Esophagus mucosa (tissue), 1 donor: ENCODE results near the gene EIF3C. TPM values are rescaled to one million over a fixed set of nuclear protein-coding genes. Genes with fewer than 3 reads are reported as not detected.
"Not testable (repeated sequence)": the region's sequence is repeated elsewhere in the genome, so short reads cannot be mapped to it uniquely, and the experiment has no call there.

ENCODE experiments used
- ATAC-seq: fragments of 200-7000 bp; cut with Tn5 transposase; one replicate; pipeline ENCODE4 v1.9.1; 2020
- total RNA-seq: library from RNA; stranded (reverse); gene quantifications from one replicate; pipeline ENCODE4 v1.2.4, GENCODE V29; 2023
- donor health status: DM: yes; HTN: yes; CAD: no.

EIF3C gene
- total RNA-seq, 1 donor from 2014 or later: 318 TPM

DNA sequence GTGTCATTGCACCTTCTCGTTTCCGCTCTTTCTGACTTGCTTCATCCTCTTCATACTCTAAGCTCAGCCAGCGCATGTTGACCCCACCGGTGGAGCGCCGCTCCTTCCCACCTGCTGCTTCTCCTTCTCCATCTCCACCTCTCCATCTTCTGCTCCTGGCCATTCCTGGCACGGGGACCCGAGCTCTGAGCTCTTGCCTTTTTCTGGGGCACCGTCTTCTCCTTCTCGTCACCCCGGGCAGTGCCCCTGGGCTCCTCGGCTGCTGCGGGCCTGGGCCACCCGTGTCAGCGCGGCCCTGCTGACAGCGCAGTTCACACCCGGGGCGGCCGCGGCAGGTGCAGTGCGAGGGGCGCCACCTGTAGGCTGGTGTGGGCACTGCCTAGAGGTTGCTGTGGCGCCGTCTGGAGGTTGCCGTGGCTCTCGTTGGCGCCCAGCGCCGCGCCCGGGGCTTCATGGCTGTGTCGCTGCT, 38.8 kb downstream of the EIF3C start:
- ATAC-seq: peak; percentile 99

DNA sequence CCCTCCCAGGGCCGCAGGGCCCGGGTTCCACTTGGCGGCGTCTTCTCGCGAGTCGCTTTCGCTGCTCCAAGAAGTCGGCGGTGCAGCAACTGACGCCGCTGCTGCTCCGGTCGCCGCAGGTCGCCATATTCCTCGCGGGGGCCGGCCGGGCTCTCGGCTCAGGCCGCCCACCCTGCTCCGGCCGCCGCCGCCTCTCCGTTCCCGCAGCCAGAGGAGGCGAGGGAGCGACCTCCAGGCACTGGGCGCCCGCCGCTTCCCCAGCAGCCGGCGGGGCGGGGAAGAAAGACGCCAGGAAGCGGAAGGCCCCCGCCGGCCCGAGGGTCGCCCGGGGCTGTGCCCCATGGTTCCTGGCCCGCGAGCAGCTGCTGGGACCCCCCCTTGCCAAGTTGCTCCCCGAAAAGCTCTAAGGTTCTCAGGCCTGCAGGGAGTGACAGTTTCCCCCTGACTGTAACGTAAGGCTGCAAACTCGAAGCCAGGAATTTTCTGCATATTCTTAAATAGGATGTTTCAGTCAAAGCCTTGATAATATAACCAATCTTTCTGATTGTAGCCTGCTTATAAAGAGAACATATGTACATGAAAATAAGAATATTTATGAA, 39.3 kb downstream of the EIF3C start:
- ATAC-seq: peak; percentile 44

DNA sequence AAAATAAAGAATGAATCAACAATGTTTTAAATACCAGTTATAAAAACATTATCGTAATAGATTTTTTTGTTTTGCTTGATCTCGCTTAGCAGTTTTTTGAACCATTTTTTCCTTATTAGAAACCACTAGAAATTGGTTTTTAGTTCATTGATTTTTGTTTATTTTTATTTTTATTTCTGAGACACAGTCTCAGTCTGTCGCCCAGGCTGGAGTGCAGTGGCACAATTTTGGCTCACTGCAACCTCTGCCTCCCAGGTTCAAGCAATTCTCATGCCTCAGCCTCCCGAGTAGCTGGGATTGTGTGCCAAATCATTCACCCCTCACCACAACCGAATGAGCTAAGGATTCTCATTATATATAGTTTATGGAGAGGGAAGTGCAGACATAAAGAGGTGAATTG, 40.2 kb downstream of the EIF3C start, which contains the start of gene NPIPB9:
NPIPB9 (plus strand) TSS at position 301 of the 400 bp plus-strand sequence.
- not testable (repeated sequence) for ATAC-seq

DNA sequence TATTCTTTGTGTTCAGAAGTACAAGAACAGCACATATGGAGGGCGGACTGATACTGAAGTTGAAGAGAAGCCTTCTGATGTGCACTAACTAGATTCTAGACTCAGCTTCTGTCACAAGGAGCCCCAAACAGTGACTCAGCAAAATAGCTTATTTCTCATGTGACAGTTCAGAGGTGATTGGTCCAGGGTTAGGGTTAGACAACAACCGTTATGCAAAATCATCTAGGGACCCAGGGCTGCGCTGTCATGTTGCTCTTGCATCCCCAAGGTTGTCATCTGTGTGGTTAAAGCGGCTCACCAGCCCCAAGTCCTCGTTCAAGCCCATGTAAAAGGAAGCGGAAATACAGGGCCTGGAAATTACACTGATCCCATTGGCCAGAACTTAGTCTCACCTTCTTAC, 70.4 kb downstream of the EIF3C start:
- ATAC-seq: not testable (repeated sequence)

- not testable (repeated sequence) for ATAC-seq
Observed at GRCh38 chr16:28782357-28782756, 71.1 kb downstream of the EIF3C start.

Other genes starting within 250 kb of the EIF3C start
- gene NPIPB7, start 239.1 kb upstream of the EIF3C start, total RNA-seq: not detected
- gene CLN3, start 219.4 kb upstream of the EIF3C start, total RNA-seq: 10.2 TPM
- gene APOBR, start 216.8 kb upstream of the EIF3C start, total RNA-seq: 0.36 TPM
- not detected for gene IL27, start 204.6 kb upstream of the EIF3C start, total RNA-seq
- gene NUPR1, start 172.5 kb upstream of the EIF3C start, total RNA-seq: 64.4 TPM
- 11.4 TPM for gene SGF29, start 157.5 kb upstream of the EIF3C start, total RNA-seq
- 0.32 TPM for gene SULT1A2, start 114.4 kb upstream of the EIF3C start, total RNA-seq
- 4.7 TPM for gene SULT1A1, start 101.4 kb upstream of the EIF3C start, total RNA-seq
- 0.24 TPM for gene NPIPB8, start 73.4 kb upstream of the EIF3C start, total RNA-seq
- gene NPIPB9, start 40.3 kb downstream of the EIF3C start, total RNA-seq: 0.84 TPM
- gene ATXN2L, start 111.5 kb downstream of the EIF3C start, total RNA-seq: 67.0 TPM
- gene TUFM, start 134.9 kb downstream of the EIF3C start, total RNA-seq: 137 TPM
- gene SH2B1, start 152.4 kb downstream of the EIF3C start, total RNA-seq: 15.7 TPM
- gene ATP2A1, start 167.0 kb downstream of the EIF3C start, total RNA-seq: 0.48 TPM
- gene RABEP2, start 213.8 kb downstream of the EIF3C start, total RNA-seq: 15.8 TPM
- gene CD19, start 220.5 kb downstream of the EIF3C start, total RNA-seq: 0.40 TPM
- gene NFATC2IP, start 239.5 kb downstream of the EIF3C start, total RNA-seq: 21.3 TPM